ENCODE results near the gene NUDT3.

NUDT3 gene

GRCh38 chr6:34302929-34303328 is 89.5 kb downstream of the NUDT3 start:
- H3K4me2 ChIP-seq, result no peak overlapping the region
- no peaks in the 10 kb centered on the region for H3K4me1 ChIP-seq (ENCODE audit: low read depth, poor library complexity, severe bottlenecking)
- no peak overlapping the region for H3K4me3 ChIP-seq (IDR thresholded peaks at IDR 0.05; ENCODE audit: insufficient read depth, low read depth, low read length)
- H3K79me2 ChIP-seq (ENCODE audit: insufficient read depth, low read depth), result no peaks in the 10 kb centered on the region; the same call in 1 of the 2 replicates
- H3K36me3 ChIP-seq (ENCODE audit: insufficient read depth), result no peaks in the 10 kb centered on the region
- no peaks in the 10 kb centered on the region for H4K20me1 ChIP-seq (ENCODE audit: insufficient read depth)
- no peak overlapping the region for H3K27ac ChIP-seq
- no peak overlapping the region for H3K9ac ChIP-seq
- no peak overlapping the region for H2AFZ ChIP-seq (ENCODE audit: low read depth)
- H3K27me3 ChIP-seq (ENCODE audit: insufficient read depth, low read depth), result no peaks in the 10 kb centered on the region
- no peak for TF ChIP-seq CTCF (conservative IDR thresholded peaks at IDR 0.05; ENCODE audit: low read depth, low read length)

- Histone ChIP-seq H3K4me2 (no peak overlapping the region), H2AFZ (ENCODE audit: low read depth) (no peak overlapping the region), H3K36me3 (ENCODE audit: insufficient read depth) (no peaks in the 10 kb centered on the region), H3K79me2 (ENCODE audit: insufficient read depth, low read depth) (no peaks in the 10 kb centered on the region), H3K9ac (no peak overlapping the region), H3K27me3 (ENCODE audit: insufficient read depth, low read depth) (no peaks in the 10 kb centered on the region), H3K27ac (no peak overlapping the region), H3K4me3 (IDR thresholded peaks at IDR 0.05; ENCODE audit: insufficient read depth, low read depth, low read length) (no peak overlapping the region), H4K20me1 (ENCODE audit: insufficient read depth) (no peaks in the 10 kb centered on the region), H3K4me1 (ENCODE audit: low read depth, poor library complexity, severe bottlenecking) (no peaks in the 10 kb centered on the region)
- TF ChIP-seq CTCF (conservative IDR thresholded peaks at IDR 0.05; ENCODE audit: low read depth, low read length), result no peak
Observed at GRCh38 chr6:34301408-34301807, 91.1 kb downstream of the NUDT3 start.

- TF ChIP-seq CTCF (conservative IDR thresholded peaks at IDR 0.05; ENCODE audit: low read depth, low read length), result no peak
- H3K4me3 ChIP-seq (IDR thresholded peaks at IDR 0.05; ENCODE audit: insufficient read depth, low read depth, low read length), result no peak overlapping the region
- H3K27ac ChIP-seq, result no peak overlapping the region
- no peak overlapping the region for H3K4me2 ChIP-seq
- H3K36me3 ChIP-seq (ENCODE audit: insufficient read depth), result no peaks in the 10 kb centered on the region
- no peaks in the 10 kb centered on the region for H4K20me1 ChIP-seq (ENCODE audit: insufficient read depth)
- H3K4me1 ChIP-seq (ENCODE audit: low read depth, poor library complexity, severe bottlenecking), result no peaks in the 10 kb centered on the region
- no peak overlapping the region for H2AFZ ChIP-seq (ENCODE audit: low read depth)
- H3K9ac ChIP-seq, result no peak overlapping the region
- no peaks in the 10 kb centered on the region for H3K27me3 ChIP-seq (ENCODE audit: insufficient read depth, low read depth)
- no peaks in the 10 kb centered on the region for H3K79me2 ChIP-seq (ENCODE audit: insufficient read depth, low read depth)
Observed at GRCh38 chr6:34300332-34300751, 92.1 kb downstream of the NUDT3 start.

- no peaks in the 10 kb centered on the region for H4K20me1 ChIP-seq (ENCODE audit: insufficient read depth)
- TF ChIP-seq CTCF (conservative IDR thresholded peaks at IDR 0.05; ENCODE audit: low read depth, low read length), result no peak
- no peaks in the 10 kb centered on the region for H3K27me3 ChIP-seq (ENCODE audit: insufficient read depth, low read depth)
- H3K4me1 ChIP-seq (ENCODE audit: low read depth, poor library complexity, severe bottlenecking), result no peaks in the 10 kb centered on the region
- H3K27ac ChIP-seq, result no peak overlapping the region
- no peak overlapping the region for H3K9ac ChIP-seq
- H3K36me3 ChIP-seq (ENCODE audit: insufficient read depth), result peaks cover 4% of the 10 kb centered on the region; the same call in 1 of the 2 replicates
- H3K79me2 ChIP-seq (ENCODE audit: insufficient read depth, low read depth), result no peaks in the 10 kb centered on the region
- H3K4me2 ChIP-seq, result no peak overlapping the region
- H3K4me3 ChIP-seq (IDR thresholded peaks at IDR 0.05; ENCODE audit: insufficient read depth, low read depth, low read length), result no peak overlapping the region
- no peak overlapping the region for H2AFZ ChIP-seq (ENCODE audit: low read depth)
Observed at GRCh38 chr6:34298941-34299340, 93.5 kb downstream of the NUDT3 start.
